Fibroblast of skin of abdomen (primary cell): ENCODE results near the gene ZBTB32.

ENCODE experiments used
- DNase-seq: peaks from one replicate; pipeline ENCODE4 v3.0.0-alpha.2; 2013

Gene ZBTB32

GRCh38 chr19:35753634-35754369 lies 49.4 kb downstream of the ZBTB32 start:
- DNase-seq, result no peak

DNA sequence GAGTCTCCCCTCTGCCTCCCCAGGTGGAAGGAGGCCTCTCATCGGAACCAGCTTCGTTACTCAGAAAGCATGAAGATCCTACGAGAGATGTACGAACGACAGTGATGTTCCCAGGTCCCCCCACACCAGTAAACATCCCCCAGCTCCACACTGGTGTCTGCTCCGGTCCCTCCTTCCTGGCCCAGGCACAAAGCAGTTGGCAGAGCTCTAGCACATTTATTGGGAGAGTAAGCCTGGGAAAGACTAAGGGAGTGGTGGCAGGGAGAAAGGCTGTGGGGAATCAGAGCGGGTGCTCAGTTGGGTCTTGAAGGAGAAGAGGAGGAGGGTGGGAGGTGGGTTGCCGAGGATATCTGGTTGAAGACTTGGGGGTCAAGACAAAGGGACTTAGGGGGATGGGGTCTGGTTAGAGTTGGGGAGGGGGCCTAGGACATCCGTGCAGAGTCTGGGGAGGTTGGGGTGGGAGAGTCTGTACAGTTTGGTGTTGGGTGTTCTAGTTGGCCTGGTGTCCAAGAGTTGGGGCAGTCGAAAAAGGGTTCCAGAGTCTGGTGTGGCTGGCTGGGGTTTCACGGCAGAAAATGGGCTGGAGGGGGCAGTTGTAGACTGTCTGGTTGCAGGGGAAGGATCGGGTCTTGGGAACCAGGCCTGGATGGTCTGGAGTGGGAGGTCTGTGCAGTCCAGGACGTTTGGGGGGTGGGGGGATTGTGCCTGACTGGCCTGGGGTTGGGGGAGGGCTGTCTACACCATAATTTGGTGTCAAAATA lies 50.2 kb downstream of the ZBTB32 start:
- no peak for DNase-seq

GRCh38 chr19:35755131-35755549 lies 50.8 kb downstream of the ZBTB32 start:
- DNase-seq, result no peak

DNA sequence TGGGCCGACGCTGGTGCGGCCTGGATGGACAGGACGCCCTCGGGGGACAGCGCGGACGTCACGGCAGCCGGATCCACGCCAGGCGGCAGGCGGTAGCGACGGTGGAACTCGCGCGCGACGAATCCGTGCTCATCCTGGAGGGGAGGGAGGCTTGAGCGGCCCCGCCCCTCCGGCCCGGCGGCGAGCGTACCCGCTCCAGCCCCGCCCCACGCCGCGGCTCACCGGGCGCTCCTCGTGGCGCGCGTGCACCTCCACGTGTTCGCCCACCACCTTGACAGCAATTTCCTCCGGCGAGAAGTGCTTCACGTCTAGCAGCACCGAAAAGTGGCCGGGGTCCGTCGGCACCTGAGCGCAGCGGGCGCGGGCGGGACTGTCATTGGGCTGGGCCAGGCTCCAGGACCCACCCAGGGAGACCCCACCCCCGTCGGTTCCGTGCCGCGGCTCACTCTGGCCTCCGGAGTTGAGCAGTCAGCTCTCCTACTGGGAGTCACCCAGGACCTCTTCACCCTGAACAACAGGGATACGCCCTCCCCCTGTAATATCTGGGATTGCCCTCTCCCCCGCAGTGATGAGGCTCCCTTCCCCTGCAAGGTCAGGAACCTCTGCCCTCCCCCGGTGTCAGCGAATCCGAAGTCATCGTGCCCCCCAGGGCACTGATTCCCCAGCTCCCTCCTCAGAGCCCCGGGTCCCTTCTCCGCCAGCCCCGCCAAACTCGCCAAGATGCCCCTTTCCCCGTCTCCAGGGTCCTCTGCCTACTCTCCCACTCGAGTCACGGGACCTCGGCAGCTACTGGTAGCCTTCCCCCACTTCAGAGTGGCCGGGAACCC lies 51.4 kb downstream of the ZBTB32 start:
- DNase-seq, result peak; percentile 61

- peak; percentile 75 for DNase-seq
Observed at GRCh38 chr19:35756377-35757230, 52.2 kb downstream of the ZBTB32 start, which contains the start of gene HSPB6. Gene HSPB6, minus strand, starts transcription at chr19:35757029. Its CDS starts 21 bp downstream, at chr19:35757008.

DNA sequence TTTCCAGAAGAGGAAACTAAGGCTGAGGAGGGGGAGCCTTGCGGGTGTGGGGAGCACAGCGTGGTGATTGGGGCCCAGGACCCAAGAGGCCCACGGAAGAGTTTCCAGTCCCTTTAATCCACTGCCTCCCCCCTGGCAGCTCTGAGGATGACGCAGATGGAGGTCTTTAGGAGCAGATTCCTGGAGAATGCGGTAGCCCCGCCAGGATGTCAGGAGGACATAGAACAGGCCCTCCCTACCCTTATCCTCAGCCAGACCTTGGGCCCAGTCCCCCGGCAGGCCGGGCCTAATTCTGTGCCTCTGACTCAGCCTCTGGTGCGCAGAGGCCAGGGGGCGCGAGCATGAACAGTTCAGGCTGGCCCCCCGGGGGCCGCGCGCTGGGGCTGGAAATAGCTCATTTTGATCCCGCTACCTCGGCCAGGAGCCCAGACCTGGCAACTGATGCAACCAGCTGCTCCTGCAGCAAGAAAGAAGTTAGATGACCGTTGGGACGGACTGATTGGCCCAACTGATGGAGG lies 52.9 kb downstream of the ZBTB32 start:
- peak; percentile 96 for DNase-seq

DNA sequence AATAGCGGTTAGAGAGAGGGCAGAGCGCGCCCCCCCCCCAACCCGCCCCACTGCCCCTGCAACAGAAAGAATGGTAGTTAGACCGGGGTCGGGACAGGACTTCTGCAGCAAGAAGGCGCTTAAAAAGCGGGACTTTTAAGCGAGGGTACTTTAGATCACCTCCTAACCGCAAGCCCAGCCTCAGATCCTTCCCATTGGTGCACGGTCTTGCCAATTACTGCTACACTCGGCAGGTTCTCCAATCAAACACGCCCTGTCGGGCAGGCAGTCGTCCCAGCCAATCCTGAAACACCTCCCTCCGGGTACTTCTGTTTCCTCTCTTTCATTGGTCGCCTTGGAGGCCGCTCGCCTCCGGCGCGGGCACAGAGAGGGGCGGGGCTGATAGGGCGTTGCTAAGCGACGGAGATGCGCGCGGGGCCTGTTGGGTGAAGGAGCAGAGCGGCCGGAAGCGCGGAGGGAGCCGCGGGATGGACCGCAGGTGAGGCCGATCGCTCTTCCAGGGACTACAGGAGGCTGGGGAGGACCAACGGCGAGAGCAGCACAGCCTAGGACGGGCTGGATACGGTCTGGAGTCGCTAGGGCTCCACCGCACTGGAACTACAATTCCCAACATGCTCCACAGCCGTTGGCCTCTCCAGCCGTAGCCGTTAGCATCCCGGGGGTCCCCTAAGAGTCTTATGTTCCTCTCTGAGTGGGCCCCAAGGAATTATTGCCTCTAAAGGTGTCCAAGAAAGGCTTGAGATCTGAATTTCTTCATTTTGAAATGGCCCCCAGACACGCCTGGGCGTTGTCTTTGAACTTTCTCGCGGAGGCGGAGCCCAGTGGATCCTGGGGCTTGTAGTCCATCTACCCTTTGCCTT lies 53.6 kb downstream of the ZBTB32 start, which contains the start of gene PROSER3:
PROSER3 (plus strand) TSS at position 428 of the 860 bp plus-strand sequence; CDS start at position 468, 40 bp downstream.
- DNase-seq, result peak; percentile 100

DNA sequence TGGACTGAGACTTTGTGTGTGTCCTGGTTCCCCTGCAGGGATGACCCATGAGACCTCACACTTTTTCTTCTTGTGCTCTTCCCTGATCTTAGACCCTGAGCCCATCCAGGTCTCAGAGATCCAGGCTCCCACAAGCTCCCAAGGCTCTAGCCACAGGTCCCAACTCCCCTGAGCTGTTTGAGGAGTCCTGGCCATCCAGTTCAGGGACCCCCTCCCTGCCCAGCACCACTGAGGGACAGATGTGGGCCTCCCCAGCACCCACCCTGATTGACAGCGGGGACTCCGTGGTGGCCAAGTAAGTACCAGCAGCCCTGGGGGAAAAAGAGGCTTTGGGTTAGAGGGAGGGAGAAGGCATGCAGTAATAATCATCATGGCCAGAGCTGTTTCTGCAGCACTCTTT lies 55.3 kb downstream of the ZBTB32 start:
- DNase-seq, result no peak

GRCh38 chr19:35760711-35761349 lies 56.5 kb downstream of the ZBTB32 start:
- DNase-seq, result no peak

DNA sequence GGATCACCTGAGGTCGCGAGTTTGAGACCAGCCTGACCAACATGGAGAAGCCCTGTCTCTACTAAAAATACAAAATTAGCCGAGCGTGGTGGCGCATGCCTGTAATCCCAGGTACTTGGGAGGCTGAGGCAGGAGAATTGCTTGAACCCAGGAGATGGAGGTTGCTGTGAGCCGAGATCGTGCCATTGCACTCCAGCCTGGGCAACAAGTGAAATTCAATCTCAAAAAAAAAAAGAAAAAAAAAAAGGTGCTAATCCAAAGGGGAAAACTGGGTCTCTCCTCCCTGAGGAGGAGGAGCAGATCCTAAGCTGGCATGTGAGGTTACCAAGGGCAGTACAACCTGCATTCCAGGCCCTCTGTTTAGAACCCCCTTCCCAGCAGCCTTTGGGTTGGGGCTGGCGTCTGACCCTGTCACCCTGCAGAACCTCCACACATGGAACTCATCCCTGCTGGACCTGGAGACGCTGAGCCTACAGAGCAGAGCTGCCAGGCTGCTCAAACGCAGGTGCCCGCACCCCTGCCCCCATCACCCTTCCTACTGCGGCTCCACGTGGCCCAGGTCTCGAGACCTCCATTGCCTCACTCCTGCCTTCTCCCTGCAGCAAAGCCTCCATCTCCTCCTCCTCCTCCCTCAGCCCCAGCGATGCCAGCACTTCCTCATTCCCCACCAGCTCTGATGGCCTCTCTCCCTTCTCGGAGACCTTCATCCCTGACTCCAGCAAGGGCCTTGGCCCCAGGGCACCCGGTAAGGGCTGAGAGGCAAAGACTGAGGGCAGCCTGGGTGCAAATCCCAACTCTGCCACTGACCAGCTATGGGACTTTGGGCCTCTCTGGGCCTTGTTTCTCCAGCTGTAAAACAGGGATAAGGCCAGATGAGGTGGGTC lies 60.3 kb downstream of the ZBTB32 start:
- DNase-seq, result no peak
